HG03066 (cell line): ENCODE data around the gene GBGT1.

Experiments used
- ATAC-seq: cut with Tn5 transposase; IDR thresholded peaks from one replicate; pipeline ENCODE4 v1.9.1; 2021; ENCODE audit warnings: low read depth; ENCODE audit not compliant: unreplicated experiment

The GBGT1 gene

DNA sequence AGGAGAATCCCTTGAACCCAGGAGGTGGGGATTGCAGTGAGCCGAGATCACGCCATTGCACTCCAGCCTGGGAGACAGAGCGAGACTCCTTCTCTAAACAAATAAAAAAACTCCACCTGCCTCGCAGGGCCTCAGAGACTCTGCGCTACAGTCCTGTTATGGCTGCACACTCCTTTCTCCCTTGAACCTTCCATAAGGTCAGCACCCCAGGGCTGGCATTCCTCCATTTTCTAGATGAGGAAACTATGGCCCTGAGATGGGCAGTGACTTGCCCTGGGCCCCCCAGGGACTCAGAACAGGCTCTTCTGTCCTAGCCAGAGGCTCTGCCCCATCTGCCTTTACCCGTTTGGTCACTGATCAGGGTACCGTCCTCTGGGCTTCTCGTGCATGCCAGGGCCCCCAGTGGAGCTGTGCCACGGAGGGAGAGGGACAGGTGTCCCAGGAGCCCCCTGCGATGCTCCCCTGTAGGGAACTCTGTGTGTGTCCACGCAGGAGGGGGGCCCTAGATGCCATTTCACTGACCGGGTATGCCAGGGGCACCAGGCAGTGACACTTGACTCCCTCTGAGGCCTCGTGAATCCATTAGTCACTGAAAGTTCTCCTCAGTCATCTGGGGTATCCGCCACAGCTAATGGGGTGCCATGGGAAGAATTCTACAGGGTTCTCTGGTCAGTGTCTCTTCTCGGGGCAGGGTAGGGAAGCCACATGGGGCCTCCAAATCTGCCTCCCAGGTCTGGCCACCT is 58.8 kb downstream of the GBGT1 start:
- ATAC-seq = no peak

DNA sequence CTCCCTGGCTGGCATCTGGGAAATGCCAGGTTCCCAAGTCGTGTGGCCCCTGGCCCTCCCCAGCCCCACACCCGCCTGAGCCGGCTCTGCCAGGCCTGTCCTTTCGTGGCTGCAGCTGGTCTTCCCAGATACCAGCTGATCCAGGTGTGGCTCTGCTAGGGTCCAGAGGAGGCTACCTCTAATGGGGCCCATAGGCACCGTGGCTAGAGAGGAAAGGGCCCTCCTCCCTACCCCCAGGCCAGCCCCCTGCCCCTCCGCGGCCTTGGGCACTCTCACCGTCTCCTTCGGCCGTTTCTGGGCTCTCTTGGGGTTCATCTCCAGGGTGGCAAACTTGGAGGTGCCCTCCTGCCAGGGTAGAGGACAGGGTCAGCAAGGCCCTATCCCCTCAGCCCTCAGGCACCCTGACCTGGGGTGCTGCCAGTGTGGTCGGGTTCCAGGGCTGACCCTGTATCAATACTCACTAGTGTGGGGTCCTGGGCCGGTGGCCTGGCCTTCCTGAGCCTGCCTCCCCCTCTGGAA is 59.7 kb downstream of the GBGT1 start:
- no peak for ATAC-seq

DNA sequence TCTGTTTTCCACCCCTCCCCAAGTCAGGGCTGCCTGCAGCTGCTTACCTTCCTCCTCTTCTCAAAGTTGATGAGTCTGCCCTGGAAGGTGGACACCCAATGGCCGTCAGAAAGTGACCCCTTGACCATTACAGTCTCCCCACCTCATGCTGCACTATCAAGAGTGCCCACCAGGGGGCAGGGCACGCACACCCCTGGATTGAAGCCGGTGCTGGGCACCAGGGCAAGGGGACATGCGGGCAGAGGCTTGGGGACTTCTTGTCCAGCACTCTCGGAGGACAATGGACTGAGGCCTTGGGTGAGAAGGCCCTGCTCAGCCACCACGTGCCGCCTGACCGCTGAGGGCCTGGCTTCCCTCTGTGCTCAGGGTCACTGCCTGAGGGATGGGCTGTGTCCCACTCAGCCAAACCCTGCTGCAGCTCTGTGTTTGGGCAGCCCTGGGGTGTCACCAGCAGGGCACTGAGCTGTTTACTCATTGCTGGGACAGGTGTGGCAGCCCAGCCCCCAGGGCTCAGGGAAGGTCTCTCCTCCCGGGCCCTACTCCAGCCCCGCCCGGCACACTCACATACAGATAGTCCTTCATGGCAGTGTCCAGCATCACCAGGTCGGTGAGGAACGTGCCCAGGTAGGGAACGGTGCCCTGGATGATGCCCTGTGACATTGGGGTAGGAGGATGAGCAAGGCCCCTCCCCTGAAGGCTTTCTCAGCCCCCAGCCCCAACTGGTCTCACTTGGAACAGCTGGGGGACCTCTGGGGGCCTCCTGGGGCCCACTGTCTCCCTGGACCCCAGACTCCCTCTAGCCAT is 60.3 kb downstream of the GBGT1 start:
- no peak for ATAC-seq
